Erythroblast (primary cell): ENCODE data around the gene MYB.
"Not testable (repeated sequence)": the region's sequence is repeated elsewhere in the genome, so short reads cannot be mapped to it uniquely, and the experiment has no call there.

Experiments used
- DNase-seq, 2 experiments: peaks; one replicate each; lab custom pipeline; 2025; lab: John Stamatoyannopoulos, UW
- GATA1 ChIP-seq: IDR thresholded peaks from 2 replicates; pipeline ENCODE4 v1.6.1; 2011; ENCODE audit warnings: low read depth, mild to moderate bottlenecking, control low read depth, low read length, moderate library complexity
- POLR2A ChIP-seq: IDR thresholded peaks from 2 replicates; pipeline ENCODE4 v1.6.1; 2011; ENCODE audit warnings: mild to moderate bottlenecking, low read length

MYB gene

GRCh38 chr6:135158397-135158796, 22.7 kb upstream of the MYB start:
- no peak for TF ChIP-seq POLR2A
- no peak for TF ChIP-seq GATA1

GRCh38 chr6:135159531-135159930, 21.6 kb upstream of the MYB start:
- no peak for TF ChIP-seq POLR2A
- no peak for TF ChIP-seq GATA1
- no peak for DNase-seq

More at GRCh38 chr6:135158397-135158796, 22.7 kb upstream of the MYB start:
- no peak for DNase-seq

GRCh38 chr6:135161411-135162395, 19.4 kb upstream of the MYB start:
- DNase-seq = no peak
- no peak for TF ChIP-seq GATA1
- TF ChIP-seq POLR2A = no peak

- DNase-seq = peak; percentile 54 to 74
Measured at GRCh38 chr6:135162678-135163439, 18.2 kb upstream of the MYB start.

GRCh38 chr6:135163440-135163738, 17.7 kb upstream of the MYB start:
- DNase-seq = no peak

More at GRCh38 chr6:135162678-135163439, 18.2 kb upstream of the MYB start:
- no peak for TF ChIP-seq GATA1
- no peak for TF ChIP-seq POLR2A

GRCh38 chr6:135164387-135164786, 16.7 kb upstream of the MYB start:
- DNase-seq = not testable (repeated sequence)

More at GRCh38 chr6:135163440-135163738, 17.7 kb upstream of the MYB start:
- TF ChIP-seq GATA1 (no peak), POLR2A (no peak)

- TF ChIP-seq GATA1 (no peak), POLR2A (no peak)
- no peak for DNase-seq
Measured at GRCh38 chr6:135165031-135165430, 16.1 kb upstream of the MYB start.

- no peak for TF ChIP-seq GATA1
- no peak for DNase-seq
Measured at GRCh38 chr6:135166515-135166914, 14.6 kb upstream of the MYB start.

GRCh38 chr6:135167617-135168016, 13.5 kb upstream of the MYB start:
- no peak for TF ChIP-seq POLR2A
- TF ChIP-seq GATA1 = no peak
- no peak for DNase-seq

GRCh38 chr6:135168766-135169165, 12.3 kb upstream of the MYB start:
- DNase-seq = no peak
- TF ChIP-seq GATA1 = no peak

- TF ChIP-seq POLR2A (no peak), GATA1 (no peak)
- no peak for DNase-seq
Measured at GRCh38 chr6:135170238-135170637, 10.9 kb upstream of the MYB start.

- TF ChIP-seq GATA1 (no peak), POLR2A (no peak)
- no peak for DNase-seq
Measured at GRCh38 chr6:135170849-135171248, 10.3 kb upstream of the MYB start.

- TF ChIP-seq GATA1 (no peak), POLR2A (no peak)
- DNase-seq = peak in 1 of 2 experiments; percentile 31
Measured at GRCh38 chr6:135173242-135173988, 7.7 kb upstream of the MYB start.
